NOMO-1 treated with dmso at 0.1 percent for 144 hours (cell line): ENCODE data around the gene FMN2.

Experiments used
- DNase-seq: peaks from one replicate; lab custom pipeline; 2025; ENCODE audit not compliant: unreplicated experiment; lab: John Stamatoyannopoulos, UW

FMN2 gene

GRCh38 chr1:240091614-240092300 is at the start of gene FMN2:
Gene FMN2, plus strand, starts transcription at chr1:240091883. Its CDS starts 227 bp downstream, at chr1:240092110.
- no peak for DNase-seq

- no peak for DNase-seq
These were observed 47.1 kb upstream of the FMN2 start for GRCh38 chr1:240044620-240045019.

- DNase-seq, result no peak
These were observed 45.7 kb upstream of the FMN2 start for GRCh38 chr1:240046000-240046399.

GRCh38 chr1:240054109-240054701 is 37.5 kb upstream of the FMN2 start:
- DNase-seq, result no peak

- no peak for DNase-seq
These were observed 35.7 kb upstream of the FMN2 start for GRCh38 chr1:240055936-240056335.

GRCh38 chr1:240056350-240056749 is 35.3 kb upstream of the FMN2 start:
- DNase-seq, result no peak

GRCh38 chr1:240058049-240058448 is 33.6 kb upstream of the FMN2 start:
- no peak for DNase-seq

- DNase-seq, result no peak
These were observed 22.7 kb upstream of the FMN2 start for GRCh38 chr1:240068961-240069360.

- no peak for DNase-seq
These were observed 21.5 kb upstream of the FMN2 start for GRCh38 chr1:240070188-240070587.

GRCh38 chr1:240073097-240073496 is 18.6 kb upstream of the FMN2 start:
- no peak for DNase-seq

- DNase-seq, result no peak
These were observed 17.3 kb upstream of the FMN2 start for GRCh38 chr1:240074422-240074821.

GRCh38 chr1:240074908-240075307 is 16.8 kb upstream of the FMN2 start:
- DNase-seq, result no peak

- DNase-seq, result no peak
These were observed 7.3 kb upstream of the FMN2 start for GRCh38 chr1:240084337-240084736.

GRCh38 chr1:240084749-240085148 is 6.9 kb upstream of the FMN2 start:
- DNase-seq, result no peak

- no peak for DNase-seq
These were observed 5.0 kb upstream of the FMN2 start for GRCh38 chr1:240086726-240087125.

GRCh38 chr1:240090014-240090413 is 1.7 kb upstream of the FMN2 start:
- no peak for DNase-seq

- DNase-seq, result no peak
These were observed 604 bp upstream of the FMN2 start for GRCh38 chr1:240090957-240091600.

GRCh38 chr1:240092301-240093119 is 827 bp downstream of the FMN2 start:
- no peak for DNase-seq

GRCh38 chr1:240093120-240093961 is 1.7 kb downstream of the FMN2 start:
- no peak for DNase-seq

- no peak for DNase-seq
These were observed 2.5 kb downstream of the FMN2 start for GRCh38 chr1:240094041-240094722.
